Esophagus squamous epithelium (tissue), 4 donors: ENCODE measurements around the gene NAP1L4.

Source experiments
- CTCF ChIP-seq, 6 experiments: fragments of 450-650 bp in 4 of 6; fragments of 200-600 bp in 2 of 6; sonication (generic) in 2 of 6; IDR thresholded peaks; one replicate each; pipeline ENCODE4 v1.5.1; 2016 to 2019; ENCODE audit warnings: antibody characterized with exemption in 6 of 6, mild to moderate bottlenecking in 4 of 6, moderate library complexity in 4 of 6
- POLR2A ChIP-seq, 4 donors: fragments of 450-650 bp; IDR thresholded peaks; one replicate each; pipeline ENCODE4 v1.6.1; 2017; ENCODE audit warnings: antibody characterized with exemption in 4 of 4, mild to moderate bottlenecking in 4 of 4, moderate library complexity in 3 of 4

GRCh38 chr11:3018596-3018995, 26.5 kb upstream of the NAP1L4 start:
- TF ChIP-seq CTCF (IDR thresholded peaks at IDR 0.05) (no peak), POLR2A (IDR thresholded peaks at IDR 0.05) (no peak)
